GM12875 (cell line): ENCODE measurements around the gene PLEK.
A peak's percentile ranks its signal among the peaks of the same experiment; 100 is the strongest.

Experiments used
- H3K4me3 ChIP-seq: one replicate; pipeline ENCODE4 v1.5.1; 2011; ENCODE audit warnings: low read depth, low read length, control low read depth
- TF ChIP-seq, protein P1 (sequence below): IDR thresholded peaks from 2 replicates; pipeline ENCODE4 v1.5.1; 2011; ENCODE audit warnings: low read depth, mild to moderate bottlenecking, control low read depth, inconsistent platforms, low read length, moderate library complexity, borderline replicate concordance; ENCODE audit not compliant: insufficient read depth

Gene PLEK

GRCh38 chr2:68432696-68433658 is 67.9 kb downstream of the PLEK start:
- H3K4me3 ChIP-seq: no peak overlapping the region
- TF ChIP-seq, protein P1, sequence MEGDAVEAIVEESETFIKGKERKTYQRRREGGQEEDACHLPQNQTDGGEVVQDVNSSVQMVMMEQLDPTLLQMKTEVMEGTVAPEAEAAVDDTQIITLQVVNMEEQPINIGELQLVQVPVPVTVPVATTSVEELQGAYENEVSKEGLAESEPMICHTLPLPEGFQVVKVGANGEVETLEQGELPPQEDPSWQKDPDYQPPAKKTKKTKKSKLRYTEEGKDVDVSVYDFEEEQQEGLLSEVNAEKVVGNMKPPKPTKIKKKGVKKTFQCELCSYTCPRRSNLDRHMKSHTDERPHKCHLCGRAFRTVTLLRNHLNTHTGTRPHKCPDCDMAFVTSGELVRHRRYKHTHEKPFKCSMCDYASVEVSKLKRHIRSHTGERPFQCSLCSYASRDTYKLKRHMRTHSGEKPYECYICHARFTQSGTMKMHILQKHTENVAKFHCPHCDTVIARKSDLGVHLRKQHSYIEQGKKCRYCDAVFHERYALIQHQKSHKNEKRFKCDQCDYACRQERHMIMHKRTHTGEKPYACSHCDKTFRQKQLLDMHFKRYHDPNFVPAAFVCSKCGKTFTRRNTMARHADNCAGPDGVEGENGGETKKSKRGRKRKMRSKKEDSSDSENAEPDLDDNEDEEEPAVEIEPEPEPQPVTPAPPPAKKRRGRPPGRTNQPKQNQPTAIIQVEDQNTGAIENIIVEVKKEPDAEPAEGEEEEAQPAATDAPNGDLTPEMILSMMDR: no peak

GRCh38 chr2:68434981-68435380 is 69.9 kb downstream of the PLEK start:
- H3K4me3 ChIP-seq: no peak overlapping the region
- TF ChIP-seq, protein P1: no peak

GRCh38 chr2:68435615-68436014 is 70.5 kb downstream of the PLEK start:
- TF ChIP-seq, protein P1: no peak
- H3K4me3 ChIP-seq: no peak overlapping the region

- H3K4me3 ChIP-seq: no peak overlapping the region
- TF ChIP-seq, protein P1: no peak
These were observed 71.2 kb downstream of the PLEK start for GRCh38 chr2:68436270-68436669.

DNA sequence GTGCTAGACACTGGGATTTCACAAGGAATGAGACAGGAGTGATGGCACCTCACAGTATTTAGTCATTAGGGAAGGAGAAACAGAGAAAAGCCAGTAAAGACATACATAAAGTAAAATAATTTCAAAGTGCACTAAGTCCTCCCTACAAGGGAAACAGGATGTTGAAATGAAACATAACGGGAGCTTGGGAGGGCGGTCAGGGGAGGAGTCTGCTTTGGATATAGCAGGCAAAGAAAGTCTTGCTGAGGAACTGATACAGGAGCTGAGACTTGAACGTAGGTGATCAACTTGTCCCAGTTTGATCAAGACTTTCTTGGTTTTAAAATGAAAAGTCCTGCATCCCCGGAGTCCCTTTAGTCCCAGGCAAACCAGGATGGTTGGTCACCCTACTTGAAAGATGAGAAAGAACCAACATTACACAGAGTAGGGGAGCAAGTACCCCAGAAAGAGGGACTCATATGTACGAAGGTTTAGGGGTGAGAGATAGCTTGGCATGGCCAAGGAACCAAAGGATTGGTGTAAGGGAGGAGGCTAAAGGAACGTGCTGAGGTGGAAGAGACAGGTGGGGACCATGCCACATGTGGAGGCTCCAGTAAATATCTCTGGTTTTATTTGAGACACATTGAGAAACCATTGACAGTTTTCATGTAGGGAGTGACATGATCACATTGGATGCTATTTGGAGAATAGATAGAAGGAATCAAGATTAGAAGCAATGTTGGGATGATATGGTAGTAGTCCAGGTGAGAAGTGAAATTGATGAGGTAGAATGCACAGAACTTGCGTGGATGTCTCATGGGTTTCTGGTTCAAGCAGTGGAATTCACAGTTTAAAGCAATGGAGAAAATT is 73.6 kb downstream of the PLEK start:
- H3K4me3 ChIP-seq: no peak overlapping the region
- TF ChIP-seq, protein P1: no peak

- TF ChIP-seq, protein P1: peak; percentile 78
- no peak overlapping the region for H3K4me3 ChIP-seq
These were observed 76.3 kb downstream of the PLEK start for GRCh38 chr2:68441179-68441993.
